SK-N-SH (cell line): ENCODE data around the gene USP31.

ENCODE experiments used
- CHD2 ChIP-seq: fragments of 150-350 bp; IDR thresholded peaks from 2 replicates; pipeline ENCODE4 v1.6.1; 2018; ENCODE audit warnings: low read length; ENCODE audit not compliant: partially characterized antibody
- EP300 ChIP-seq, 2 experiments: IDR thresholded peaks; 2 replicates each; pipeline versions ENCODE4 v1.4.0 to v1.6.1; 2012; ENCODE audit warnings: borderline replicate concordance in 1 of 2, low read depth in 1 of 2, low read length in 1 of 2
- EZH2phosphoT487 ChIP-seq: fragments of 200-600 bp; sonication (generic); IDR thresholded peaks from 2 replicates; pipeline ENCODE4 v1.6.1; 2017; ENCODE audit warnings: low read depth, mixed run types, mild to moderate bottlenecking, antibody characterized with exemption, moderate library complexity, borderline replicate concordance
- FOSL2 ChIP-seq: IDR thresholded peaks from 2 replicates; pipeline ENCODE4 v1.4.0; 2012; ENCODE audit warnings: low read depth, mild to moderate bottlenecking, moderate library complexity, borderline replicate concordance
- GATA2 ChIP-seq: sonication (generic); formaldehyde crosslinking; IDR thresholded peaks from 2 replicates; pipeline ENCODE4 v1.5.0; 2020; ENCODE audit warnings: mild to moderate bottlenecking, missing genetic modification reagents
- MEF2A ChIP-seq: IDR thresholded peaks from 2 replicates; pipeline ENCODE4 v1.4.0; 2012; ENCODE audit warnings: low read depth, borderline replicate concordance
- POLR2AphosphoS5 ChIP-seq: IDR thresholded peaks from 2 replicates; pipeline ENCODE4 v1.6.1; 2012; ENCODE audit warnings: low read depth, low read length
- RAD21 ChIP-seq: IDR thresholded peaks from 2 replicates; pipeline ENCODE4 v1.6.1; 2012; ENCODE audit warnings: mild to moderate bottlenecking, low read length
- SMC3 ChIP-seq: IDR thresholded peaks from 2 replicates; pipeline ENCODE4 v1.6.1; 2012; ENCODE audit warnings: low read depth, low read length, improper control_type of control experiment
- TAF1 ChIP-seq: IDR thresholded peaks from 2 replicates; pipeline ENCODE4 v1.6.1; 2012; ENCODE audit warnings: low read depth, mild to moderate bottlenecking, low read length, moderate library complexity, borderline replicate concordance
- TF ChIP-seq, protein P1 (sequence below): IDR thresholded peaks from 2 replicates; pipeline ENCODE4 v1.6.1; 2012; ENCODE audit warnings: mild to moderate bottlenecking, low read depth, low read length, moderate library complexity
- TF ChIP-seq, protein P2 (sequence below): fragments of 200-600 bp; sonication (generic); IDR thresholded peaks from 2 replicates; pipeline ENCODE4 v1.6.1; 2017; ENCODE audit warnings: antibody characterized with exemption, mild to moderate bottlenecking, moderate library complexity

DNA sequence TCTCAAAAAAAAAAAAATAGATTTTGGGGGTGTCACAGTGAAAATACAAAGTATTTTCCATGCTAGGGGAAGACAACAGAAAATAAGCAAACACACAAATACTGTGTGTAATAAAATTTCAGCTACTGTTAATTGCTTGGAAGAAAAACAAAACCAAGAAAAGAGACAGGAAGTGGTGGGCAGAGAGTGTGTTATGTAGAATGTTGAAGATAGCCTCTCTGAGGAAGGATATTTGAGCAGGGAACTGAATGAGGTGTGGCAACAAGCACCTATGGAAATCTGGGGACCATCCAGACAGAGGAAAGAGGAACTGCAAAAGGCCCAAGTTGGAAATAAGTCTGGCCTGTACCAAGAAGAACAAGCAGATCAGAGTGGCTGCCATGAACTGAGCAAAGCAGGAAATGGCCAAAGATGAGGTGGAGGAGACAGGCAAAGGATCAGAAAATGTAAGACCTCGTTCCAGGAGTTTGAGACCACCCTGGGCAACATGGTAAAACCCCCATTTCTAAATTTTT lies 7.8 kb upstream of the USP31 start:
- TF ChIP-seq CHD2 (no peak), SMC3 (no peak), RAD21 (no peak), POLR2AphosphoS5 (no peak), MEF2A (no peak), FOSL2 (no peak), EP300 (IDR thresholded peaks at IDR 0.05; ENCODE audit: borderline replicate concordance in 1 of 2, low read depth in 1 of 2, low read length in 1 of 2) (no peak), EZH2phosphoT487 (no peak), TAF1 (no peak), GATA2 (CRISPR knock-in tag) (no peak)
- TF ChIP-seq, protein P1, sequence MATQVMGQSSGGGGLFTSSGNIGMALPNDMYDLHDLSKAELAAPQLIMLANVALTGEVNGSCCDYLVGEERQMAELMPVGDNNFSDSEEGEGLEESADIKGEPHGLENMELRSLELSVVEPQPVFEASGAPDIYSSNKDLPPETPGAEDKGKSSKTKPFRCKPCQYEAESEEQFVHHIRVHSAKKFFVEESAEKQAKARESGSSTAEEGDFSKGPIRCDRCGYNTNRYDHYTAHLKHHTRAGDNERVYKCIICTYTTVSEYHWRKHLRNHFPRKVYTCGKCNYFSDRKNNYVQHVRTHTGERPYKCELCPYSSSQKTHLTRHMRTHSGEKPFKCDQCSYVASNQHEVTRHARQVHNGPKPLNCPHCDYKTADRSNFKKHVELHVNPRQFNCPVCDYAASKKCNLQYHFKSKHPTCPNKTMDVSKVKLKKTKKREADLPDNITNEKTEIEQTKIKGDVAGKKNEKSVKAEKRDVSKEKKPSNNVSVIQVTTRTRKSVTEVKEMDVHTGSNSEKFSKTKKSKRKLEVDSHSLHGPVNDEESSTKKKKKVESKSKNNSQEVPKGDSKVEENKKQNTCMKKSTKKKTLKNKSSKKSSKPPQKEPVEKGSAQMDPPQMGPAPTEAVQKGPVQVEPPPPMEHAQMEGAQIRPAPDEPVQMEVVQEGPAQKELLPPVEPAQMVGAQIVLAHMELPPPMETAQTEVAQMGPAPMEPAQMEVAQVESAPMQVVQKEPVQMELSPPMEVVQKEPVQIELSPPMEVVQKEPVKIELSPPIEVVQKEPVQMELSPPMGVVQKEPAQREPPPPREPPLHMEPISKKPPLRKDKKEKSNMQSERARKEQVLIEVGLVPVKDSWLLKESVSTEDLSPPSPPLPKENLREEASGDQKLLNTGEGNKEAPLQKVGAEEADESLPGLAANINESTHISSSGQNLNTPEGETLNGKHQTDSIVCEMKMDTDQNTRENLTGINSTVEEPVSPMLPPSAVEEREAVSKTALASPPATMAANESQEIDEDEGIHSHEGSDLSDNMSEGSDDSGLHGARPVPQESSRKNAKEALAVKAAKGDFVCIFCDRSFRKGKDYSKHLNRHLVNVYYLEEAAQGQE: no peak
- TF ChIP-seq, protein P2, sequence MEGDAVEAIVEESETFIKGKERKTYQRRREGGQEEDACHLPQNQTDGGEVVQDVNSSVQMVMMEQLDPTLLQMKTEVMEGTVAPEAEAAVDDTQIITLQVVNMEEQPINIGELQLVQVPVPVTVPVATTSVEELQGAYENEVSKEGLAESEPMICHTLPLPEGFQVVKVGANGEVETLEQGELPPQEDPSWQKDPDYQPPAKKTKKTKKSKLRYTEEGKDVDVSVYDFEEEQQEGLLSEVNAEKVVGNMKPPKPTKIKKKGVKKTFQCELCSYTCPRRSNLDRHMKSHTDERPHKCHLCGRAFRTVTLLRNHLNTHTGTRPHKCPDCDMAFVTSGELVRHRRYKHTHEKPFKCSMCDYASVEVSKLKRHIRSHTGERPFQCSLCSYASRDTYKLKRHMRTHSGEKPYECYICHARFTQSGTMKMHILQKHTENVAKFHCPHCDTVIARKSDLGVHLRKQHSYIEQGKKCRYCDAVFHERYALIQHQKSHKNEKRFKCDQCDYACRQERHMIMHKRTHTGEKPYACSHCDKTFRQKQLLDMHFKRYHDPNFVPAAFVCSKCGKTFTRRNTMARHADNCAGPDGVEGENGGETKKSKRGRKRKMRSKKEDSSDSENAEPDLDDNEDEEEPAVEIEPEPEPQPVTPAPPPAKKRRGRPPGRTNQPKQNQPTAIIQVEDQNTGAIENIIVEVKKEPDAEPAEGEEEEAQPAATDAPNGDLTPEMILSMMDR: no peak
